Peyer's patch (tissue), 4 donors: ENCODE data around the gene RUVBL1. TPM values are rescaled to one million over a fixed set of nuclear protein-coding genes. Genes with fewer than 3 reads are reported as not detected.

Experiments used
- DNase-seq, 3 donors: peaks; one replicate each; pipeline ENCODE4 v3.0.0-alpha.2; 2017 to 2019
- H3K27ac ChIP-seq, 4 donors: fragments of 200-600 bp; sonication (generic); one replicate each; pipeline ENCODE4 v1.5.1; 2016 to 2019
- H3K27me3 ChIP-seq, 2 donors: fragments of 200-600 bp; sonication (generic); one replicate each; pipeline ENCODE4 v1.5.1; 2019
- H3K36me3 ChIP-seq, 3 donors: fragments of 200-600 bp; sonication (generic); one replicate each; pipeline ENCODE4 v1.5.1; 2016 to 2019
- H3K4me1 ChIP-seq, 4 donors: fragments of 200-600 bp; sonication (generic); one replicate each; pipeline ENCODE4 v1.5.1; 2016 to 2019
- H3K4me3 ChIP-seq, 4 donors: fragments of 200-600 bp; sonication (generic); 1 replicate in 3 of 4; 2 replicates in 1 of 4; pipeline ENCODE4 v1.5.1; 2016 to 2019; ENCODE audit warnings: mild to moderate bottlenecking in 1 of 4
- H3K9me3 ChIP-seq, 4 donors: fragments of 200-600 bp; sonication (generic); one replicate each; pipeline ENCODE4 v1.5.1; 2016 to 2019; ENCODE audit warnings: mild to moderate bottlenecking in 1 of 4
- POLR2A ChIP-seq, 2 donors: fragments of 450-650 bp; IDR thresholded peaks; one replicate each; pipeline ENCODE4 v1.5.1; 2017; ENCODE audit warnings: antibody characterized with exemption in 2 of 2, mild to moderate bottlenecking in 2 of 2, moderate library complexity in 2 of 2
- total RNA-seq, 4 donors: library from RNA; depleted of rRNA; stranded (reverse); fragments of >200 nt; gene quantifications; one replicate each; pipeline ENCODE4 v1.1.0, GENCODE V29; 2016
- TF ChIP-seq, protein P1 (sequence below), 6 experiments: fragments of 450-650 bp in 4 of 6; fragments of 200-600 bp in 2 of 6; sonication (generic) in 1 of 6; IDR thresholded peaks; one replicate each; pipeline ENCODE4 v1.5.1; 2017 to 2019; ENCODE audit warnings: antibody characterized with exemption in 6 of 6, mild to moderate bottlenecking in 3 of 6, moderate library complexity in 1 of 6

Gene RUVBL1
- total RNA-seq, 4 donors from 2014 or later: 8.9 to 22.3 (median 14.5) TPM

DNA sequence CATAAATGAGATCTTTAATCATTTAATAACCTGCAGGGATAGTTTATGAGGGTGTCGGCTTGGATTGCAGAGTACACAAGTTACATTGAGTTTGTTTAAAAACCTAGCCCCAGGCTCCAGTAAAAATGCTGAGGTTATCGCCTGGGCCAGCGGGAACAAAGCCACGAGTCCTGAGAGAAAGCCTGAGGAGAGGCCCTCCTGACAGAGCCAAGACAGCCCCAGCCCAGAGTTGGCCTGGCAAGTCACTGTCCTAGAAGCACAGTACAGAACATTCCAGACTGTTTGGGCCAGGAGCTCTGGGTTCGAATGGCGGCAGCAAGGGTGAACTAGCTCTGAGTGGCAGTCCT, 39.0 kb downstream of the RUVBL1 start:
- no peak for TF ChIP-seq POLR2A (IDR thresholded peaks at IDR 0.05)
- TF ChIP-seq, protein P1, sequence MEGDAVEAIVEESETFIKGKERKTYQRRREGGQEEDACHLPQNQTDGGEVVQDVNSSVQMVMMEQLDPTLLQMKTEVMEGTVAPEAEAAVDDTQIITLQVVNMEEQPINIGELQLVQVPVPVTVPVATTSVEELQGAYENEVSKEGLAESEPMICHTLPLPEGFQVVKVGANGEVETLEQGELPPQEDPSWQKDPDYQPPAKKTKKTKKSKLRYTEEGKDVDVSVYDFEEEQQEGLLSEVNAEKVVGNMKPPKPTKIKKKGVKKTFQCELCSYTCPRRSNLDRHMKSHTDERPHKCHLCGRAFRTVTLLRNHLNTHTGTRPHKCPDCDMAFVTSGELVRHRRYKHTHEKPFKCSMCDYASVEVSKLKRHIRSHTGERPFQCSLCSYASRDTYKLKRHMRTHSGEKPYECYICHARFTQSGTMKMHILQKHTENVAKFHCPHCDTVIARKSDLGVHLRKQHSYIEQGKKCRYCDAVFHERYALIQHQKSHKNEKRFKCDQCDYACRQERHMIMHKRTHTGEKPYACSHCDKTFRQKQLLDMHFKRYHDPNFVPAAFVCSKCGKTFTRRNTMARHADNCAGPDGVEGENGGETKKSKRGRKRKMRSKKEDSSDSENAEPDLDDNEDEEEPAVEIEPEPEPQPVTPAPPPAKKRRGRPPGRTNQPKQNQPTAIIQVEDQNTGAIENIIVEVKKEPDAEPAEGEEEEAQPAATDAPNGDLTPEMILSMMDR (IDR thresholded peaks at IDR 0.05): no peak
- no peak for DNase-seq
- no peak overlapping the region for H3K4me3 ChIP-seq
- no peaks in the 10 kb centered on the region for H3K9me3 ChIP-seq
- no peaks in the 10 kb centered on the region for H3K36me3 ChIP-seq
- H3K27me3 ChIP-seq: no peaks in the 10 kb centered on the region
- H3K27ac ChIP-seq: peak overlapping the region in 1 of 4 donors; percentile 43
- peaks cover 0 to 13% (median 0%) of the 10 kb centered on the region in 4 donors for H3K4me1 ChIP-seq

DNA sequence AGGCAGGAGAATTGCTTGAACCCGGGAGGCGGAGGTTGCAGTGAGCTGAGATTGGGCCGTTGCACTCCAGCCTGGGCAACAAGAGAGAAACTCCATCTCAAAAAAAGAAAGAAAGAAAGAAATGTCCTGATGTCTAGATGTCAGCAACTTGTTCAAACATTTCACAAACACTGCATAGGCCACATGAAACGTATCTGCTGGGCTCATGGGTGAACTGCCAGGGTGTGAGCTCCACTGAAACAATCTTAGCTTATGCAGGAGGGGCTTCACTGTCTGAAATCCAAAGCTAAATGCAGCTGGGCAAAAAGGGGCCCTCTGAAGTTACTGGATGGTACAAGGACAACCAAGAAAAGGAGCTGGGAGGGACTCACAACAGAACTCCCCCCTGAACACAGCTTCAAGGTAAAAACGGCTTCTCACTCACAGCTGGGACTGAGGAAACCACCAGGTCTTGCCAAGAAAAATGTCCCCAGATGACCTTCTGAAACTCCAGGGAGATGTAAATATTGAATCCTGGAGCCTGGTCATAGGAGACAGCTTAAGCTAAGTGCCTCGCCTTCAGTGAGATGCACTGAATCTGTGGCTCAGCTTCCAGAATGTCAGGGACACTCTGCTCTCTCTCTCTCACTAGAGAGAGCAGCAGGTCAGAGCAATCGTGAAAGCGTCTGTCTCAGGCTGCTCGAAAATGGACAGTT, 39.5 kb downstream of the RUVBL1 start:
- H3K27me3 ChIP-seq: no peaks in the 10 kb centered on the region
- H3K36me3 ChIP-seq: no peaks in the 10 kb centered on the region
- no peak for TF ChIP-seq POLR2A (IDR thresholded peaks at IDR 0.05)
- TF ChIP-seq, protein P1 (IDR thresholded peaks at IDR 0.05): no peak
- no peaks in the 10 kb centered on the region for H3K9me3 ChIP-seq
- H3K4me1 ChIP-seq: peaks cover 0 to 13% (median 0%) of the 10 kb centered on the region in 4 donors
- no peak overlapping the region for H3K4me3 ChIP-seq
- DNase-seq: no peak
- H3K27ac ChIP-seq: peak overlapping the region in 1 of 4 donors; percentile 43

DNA sequence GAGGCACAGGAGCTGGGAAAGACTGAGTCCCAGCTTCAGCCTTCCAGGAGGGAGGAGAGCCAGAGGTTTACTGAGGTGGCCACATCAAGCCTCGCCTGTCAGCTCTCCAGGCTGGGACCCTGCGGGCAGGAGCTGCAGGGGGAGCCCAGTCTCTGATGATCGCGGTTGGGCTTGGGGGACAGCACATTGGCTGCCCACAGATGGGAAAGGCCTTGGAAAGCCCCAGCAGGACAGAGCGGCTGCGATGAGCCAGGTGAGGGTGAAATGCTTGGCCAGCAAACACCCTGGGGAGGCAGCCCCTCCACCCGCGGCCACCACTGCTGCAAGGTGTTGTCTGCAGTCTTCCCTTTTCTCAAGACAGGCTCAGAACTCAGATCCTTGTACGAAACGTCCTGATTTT, 40.2 kb downstream of the RUVBL1 start:
- H3K27me3 ChIP-seq: no peaks in the 10 kb centered on the region
- peaks cover 0 to 13% (median 0%) of the 10 kb centered on the region in 4 donors for H3K4me1 ChIP-seq
- peak overlapping the region in 1 of 4 donors; percentile 43 for H3K27ac ChIP-seq
- H3K9me3 ChIP-seq: no peaks in the 10 kb centered on the region
- DNase-seq: no peak
- H3K36me3 ChIP-seq: no peaks in the 10 kb centered on the region
- TF ChIP-seq POLR2A (IDR thresholded peaks at IDR 0.05): no peak
- TF ChIP-seq, protein P1 (IDR thresholded peaks at IDR 0.05): no peak
- H3K4me3 ChIP-seq: no peak overlapping the region

DNA sequence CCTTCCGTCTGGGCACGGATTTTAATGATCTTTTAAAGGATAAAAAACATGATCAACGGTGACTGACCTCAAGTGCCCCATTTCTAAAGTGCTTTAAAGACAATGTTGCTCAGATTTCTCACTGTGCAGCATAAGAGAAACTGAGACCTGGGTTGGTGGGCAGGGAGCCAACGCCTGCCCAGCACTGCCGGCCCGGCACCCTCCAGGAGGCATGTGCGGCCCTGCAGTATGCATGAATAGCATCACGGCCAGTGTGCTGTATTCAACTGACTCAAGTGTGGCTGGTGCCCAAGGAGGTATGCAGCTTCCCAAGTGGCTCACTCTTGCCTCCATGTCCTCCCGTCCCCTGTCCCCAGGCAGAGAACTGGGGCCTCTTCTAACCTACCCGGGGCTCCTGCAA, 41.1 kb downstream of the RUVBL1 start:
- Histone ChIP-seq H3K4me1 (peaks cover 0 to 14% (median 0%) of the 10 kb centered on the region in 4 donors), H3K27me3 (no peaks in the 10 kb centered on the region), H3K4me3 (no peak overlapping the region), H3K9me3 (no peaks in the 10 kb centered on the region), H3K27ac (no peak overlapping the region), H3K36me3 (no peaks in the 10 kb centered on the region)
- DNase-seq: no peak
- TF ChIP-seq POLR2A (IDR thresholded peaks at IDR 0.05): no peak
- TF ChIP-seq, protein P1 (IDR thresholded peaks at IDR 0.05): no peak

DNA sequence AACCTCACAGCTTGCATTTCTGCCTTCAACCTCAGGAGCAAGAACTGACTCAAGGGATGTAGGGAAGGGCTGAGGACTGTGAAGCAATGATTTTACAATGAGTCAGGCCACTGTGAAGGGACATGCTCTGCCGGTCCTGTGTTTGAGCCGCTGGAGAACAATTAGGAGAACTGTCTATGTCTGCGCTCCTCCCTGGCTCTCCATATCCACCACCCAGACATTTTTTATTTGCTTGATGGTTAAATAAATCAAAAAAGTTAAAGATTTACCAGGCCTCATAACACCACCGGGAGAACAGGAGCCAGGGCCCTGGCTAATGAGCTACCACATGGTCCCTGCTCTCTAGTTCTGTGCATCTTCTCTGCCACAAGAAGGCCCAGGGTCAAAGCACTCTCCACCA, 41.8 kb downstream of the RUVBL1 start:
- H3K27me3 ChIP-seq: no peaks in the 10 kb centered on the region
- peaks cover 0 to 20% (median 0%) of the 10 kb centered on the region in 4 donors for H3K4me1 ChIP-seq
- no peak overlapping the region for H3K4me3 ChIP-seq
- TF ChIP-seq, protein P1 (IDR thresholded peaks at IDR 0.05): no peak
- TF ChIP-seq POLR2A (IDR thresholded peaks at IDR 0.05): no peak
- no peaks in the 10 kb centered on the region for H3K36me3 ChIP-seq
- no peaks in the 10 kb centered on the region for H3K9me3 ChIP-seq
- H3K27ac ChIP-seq: no peak overlapping the region
- DNase-seq: no peak
